ENCODE measurements around the gene AKR1C4. TPM values are rescaled to one million over a fixed set of nuclear protein-coding genes. Genes with fewer than 3 reads are reported as not detected.

AKR1C4 gene
- total and polyA plus RNA-seq, 2 of the 8 experiments (the other 6 are each of a cell fraction or from before 2014, with no cell fraction given) = not detected

DNA sequence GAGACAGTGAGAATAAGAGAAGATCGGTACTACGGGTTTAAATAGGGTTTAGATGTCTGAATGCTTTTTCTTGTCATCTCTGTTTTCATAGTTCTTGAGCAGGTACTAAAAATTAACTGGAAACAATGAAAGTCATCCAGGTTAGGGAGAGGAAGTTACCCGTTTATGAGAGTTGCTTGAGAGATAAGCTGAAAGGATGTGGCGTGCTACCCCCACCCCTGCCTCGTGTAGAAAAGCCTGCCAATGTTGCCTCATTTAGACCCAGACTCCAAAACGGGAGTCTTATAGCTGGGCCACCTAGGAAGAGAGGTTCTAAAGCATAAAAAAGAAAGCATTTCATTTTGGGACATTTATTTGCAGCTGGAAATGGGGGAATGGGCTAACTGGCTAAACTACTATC lies 10.2 kb downstream of the AKR1C4 start:
- POLR2A ChIA-PET (ENCODE audit: partially characterized antibody) = no interaction called here
- H3K4me2 ChIP-seq (ENCODE audit: insufficient read depth in 1 of 2, low read depth in 2 of 2, low read length in 2 of 2) = no peak overlapping the region
- WGBS, 2 experiments (ENCODE audit: extremely low coverage in 1 of 2, insufficient coverage in 1 of 2, insufficient read length in 1 of 2, insufficient replicate concordance in 2 of 2, low coverage in 1 of 2, low lambda C conversion rate in 2 of 2, missing lambda C conversion rate in 1 of 2) = 93% methylated on average over 6 of the region's 6 CpGs; no CpG with 5 or more reads in 1 of the 2 experiments

More for the DNA sequence above, 10.2 kb downstream of the AKR1C4 start:
- no peak overlapping the region for H3K14ac ChIP-seq (ENCODE audit: insufficient read length)
- H2BK12ac ChIP-seq (ENCODE audit: low read depth, low read length) = no peak overlapping the region
- no peak overlapping the region for H4K5ac ChIP-seq (ENCODE audit: insufficient read length, low read depth, low read length)
- H2BK5ac ChIP-seq (ENCODE audit: low read depth, low read length) = no peak overlapping the region
- no peak overlapping the region for H2BK20ac ChIP-seq (ENCODE audit: low read length)
- no peak overlapping the region for H3K56ac ChIP-seq (replicated peaks; ENCODE audit: insufficient read length, low read depth, low read length)
- H3K23me2 ChIP-seq (ENCODE audit: low read depth, low read length) = no peaks in the 10 kb centered on the region; the same call in 1 of the 2 replicates
- FAIRE-seq = no peak
- H3K4me3 ChIP-seq (ENCODE audit: extremely low read depth in 1 of 4, insufficient read depth in 2 of 4, low read depth in 3 of 4, low read length in 4 of 4) = no peak overlapping the region
- H3K4me1 ChIP-seq (replicated peaks in 1 of 4; ENCODE audit: control insufficient read depth in 3 of 4, insufficient read depth in 4 of 4, low read length in 3 of 4) = no peaks in the 10 kb centered on the region
- H3K4ac ChIP-seq (replicated peaks; ENCODE audit: insufficient read length, low read depth, low read length) = no peak overlapping the region
- H3K79me2 ChIP-seq (ENCODE audit: control insufficient read depth in 1 of 2, insufficient read depth in 2 of 2, low read length in 2 of 2) = no peaks in the 10 kb centered on the region
- H3K79me1 ChIP-seq (ENCODE audit: low read depth, low read length) = no peaks in the 10 kb centered on the region
- H3K9ac ChIP-seq (replicated peaks in 1 of 4; ENCODE audit: extremely low read depth in 1 of 4, low read depth in 3 of 4, low read length in 3 of 4) = no peak overlapping the region
- TF ChIP-seq, protein P1, sequence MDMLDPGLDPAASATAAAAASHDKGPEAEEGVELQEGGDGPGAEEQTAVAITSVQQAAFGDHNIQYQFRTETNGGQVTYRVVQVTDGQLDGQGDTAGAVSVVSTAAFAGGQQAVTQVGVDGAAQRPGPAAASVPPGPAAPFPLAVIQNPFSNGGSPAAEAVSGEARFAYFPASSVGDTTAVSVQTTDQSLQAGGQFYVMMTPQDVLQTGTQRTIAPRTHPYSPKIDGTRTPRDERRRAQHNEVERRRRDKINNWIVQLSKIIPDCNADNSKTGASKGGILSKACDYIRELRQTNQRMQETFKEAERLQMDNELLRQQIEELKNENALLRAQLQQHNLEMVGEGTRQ (IDR thresholded peaks at IDR 0.05; ENCODE audit: low read length) = no peak
- TF ChIP-seq CTBP2 (IDR thresholded peaks at IDR 0.05; ENCODE audit: borderline replicate concordance, insufficient read depth, insufficient read length, low read length) = no peak
- TF ChIP-seq PHF8 (conservative IDR thresholded peaks at IDR 0.05; ENCODE audit: low read depth, low read length) = no peak
- TF ChIP-seq JUN (IDR thresholded peaks at IDR 0.05; ENCODE audit: low read depth, low read length) = no peak
- no peak for TF ChIP-seq HDAC2 (IDR thresholded peaks at IDR 0.05; ENCODE audit: borderline replicate concordance in 1 of 2, low read depth in 2 of 2, low read length in 2 of 2)
- TF ChIP-seq HDAC6 (IDR thresholded peaks at IDR 0.05; ENCODE audit: low read depth, low read length) = no peak
- no peak for TF ChIP-seq RAD21 (IDR thresholded peaks at IDR 0.05 in 1 of 2, conservative IDR thresholded peaks at IDR 0.05 in 1 of 2; ENCODE audit: low read depth in 2 of 2, low read length in 2 of 2)
- no peak for TF ChIP-seq SIRT6 (IDR thresholded peaks at IDR 0.05; ENCODE audit: low read length)
- no peak overlapping the region for H3K27ac ChIP-seq (ENCODE audit: low read depth, low read length)
- no peak overlapping the region for H2AFZ ChIP-seq (ENCODE audit: low read length)
- no peaks in the 10 kb centered on the region for H3K27me3 ChIP-seq (replicated peaks in 1 of 4; ENCODE audit: control insufficient read depth in 3 of 4, extremely low read depth in 1 of 4, insufficient read depth in 3 of 4, low read length in 3 of 4)
- H4K8ac ChIP-seq (ENCODE audit: extremely low read depth, insufficient read depth, low read length) = no peak overlapping the region
- H2AK5ac ChIP-seq (ENCODE audit: low read depth, low read length) = no peak overlapping the region
- no peak overlapping the region for H3K23ac ChIP-seq (ENCODE audit: insufficient read length)
- H4K20me1 ChIP-seq (replicated peaks in 1 of 2; ENCODE audit: control insufficient read depth in 1 of 2, insufficient read depth in 2 of 2, low read length in 2 of 2) = no peaks in the 10 kb centered on the region
- H2BK120ac ChIP-seq (replicated peaks; ENCODE audit: low read depth, low read length) = no peak overlapping the region
- no peak overlapping the region for H4K91ac ChIP-seq (replicated peaks; ENCODE audit: insufficient read length, low read length)
- H3K18ac ChIP-seq (ENCODE audit: extremely low read depth, low read length) = no peak overlapping the region
- no peak for DNase-seq (ENCODE audit: low read depth in 1 of 2, low spot score in 2 of 2)
- no peaks in the 10 kb centered on the region for H3K36me3 ChIP-seq (ENCODE audit: control insufficient read depth in 2 of 4, insufficient read depth in 4 of 4, low read length in 3 of 4)
- H2BK15ac ChIP-seq (ENCODE audit: low read length) = no peak overlapping the region
- H3K9me3 ChIP-seq (ENCODE audit: insufficient read depth in 2 of 2, low read depth in 1 of 2, low read length in 1 of 2) = peaks cover 3 to 6% of the 10 kb centered on the region in 2 experiments; a peak in 1 of 4 replicates
- CTCF ChIA-PET (ENCODE audit: partially characterized antibody) = interaction anchor here (1.3 kb wide), 1 partner anchor 78 kb away, joined by 3 read pairs; no protein-coding TSS in a partner anchor

Measured in H1 (cell line).